ENCODE data around the gene KIR2DL4.
"Not testable (repeated sequence)": the region's sequence is repeated elsewhere in the genome, so short reads cannot be mapped to it uniquely, and the experiment has no call there.

The KIR2DL4 gene

GRCh38 chr19:54803410-54803809 lies at the start of gene KIR2DL4:
TSS of gene KIR2DL4 (plus strand) at chr19:54803610. CDS start at chr19:54803652, 42 bp downstream.
- no peak for DNase-seq (ENCODE audit: low read depth in 2 of 2)

GRCh38 chr19:54756204-54757110 lies 47.0 kb upstream of the KIR2DL4 start:
- DNase-seq (ENCODE audit: low read depth in 2 of 2) = not testable (repeated sequence)

GRCh38 chr19:54758577-54758976 lies 44.8 kb upstream of the KIR2DL4 start:
- DNase-seq (ENCODE audit: low read depth in 2 of 2) = not testable (repeated sequence)

GRCh38 chr19:54764219-54764618 lies 39.2 kb upstream of the KIR2DL4 start:
- not testable (repeated sequence) for DNase-seq (ENCODE audit: low read depth in 2 of 2)

GRCh38 chr19:54766464-54766863 lies 36.9 kb upstream of the KIR2DL4 start:
- not testable (repeated sequence) for DNase-seq (ENCODE audit: low read depth in 2 of 2)

- not testable (repeated sequence) for DNase-seq (ENCODE audit: low read depth in 2 of 2)
Measured at GRCh38 chr19:54769646-54770045, 33.8 kb upstream of the KIR2DL4 start, which contains the start of gene KIR2DL1. TSS of gene KIR2DL1 (plus strand) at chr19:54769793. CDS start at chr19:54769851, 58 bp downstream.

GRCh38 chr19:54770511-54770910 lies 32.9 kb upstream of the KIR2DL4 start:
- DNase-seq (ENCODE audit: low read depth in 2 of 2) = not testable (repeated sequence)

GRCh38 chr19:54771018-54771960 lies 32.1 kb upstream of the KIR2DL4 start:
- DNase-seq (ENCODE audit: low read depth in 2 of 2) = not testable (repeated sequence)

- not testable (repeated sequence) for DNase-seq (ENCODE audit: low read depth in 2 of 2)
Measured at GRCh38 chr19:54772666-54773065, 30.7 kb upstream of the KIR2DL4 start.

GRCh38 chr19:54775095-54775815 lies 28.2 kb upstream of the KIR2DL4 start:
- not testable (repeated sequence) for DNase-seq (ENCODE audit: low read depth in 2 of 2)

- not testable (repeated sequence) for DNase-seq (ENCODE audit: low read depth in 2 of 2)
Measured at GRCh38 chr19:54775830-54776229, 27.6 kb upstream of the KIR2DL4 start.

- DNase-seq (ENCODE audit: low read depth in 2 of 2) = not testable (repeated sequence)
Measured at GRCh38 chr19:54777851-54778250, 25.6 kb upstream of the KIR2DL4 start.

GRCh38 chr19:54778896-54779295 lies 24.5 kb upstream of the KIR2DL4 start:
- not testable (repeated sequence) for DNase-seq (ENCODE audit: low read depth in 2 of 2)

- DNase-seq (ENCODE audit: low read depth in 2 of 2) = not testable (repeated sequence)
Measured at GRCh38 chr19:54782916-54783315, 20.5 kb upstream of the KIR2DL4 start.

GRCh38 chr19:54786091-54786723 lies 17.2 kb upstream of the KIR2DL4 start:
- not testable (repeated sequence) for DNase-seq (ENCODE audit: low read depth in 2 of 2)

GRCh38 chr19:54788154-54788553 lies 15.3 kb upstream of the KIR2DL4 start:
- not testable (repeated sequence) for DNase-seq (ENCODE audit: low read depth in 2 of 2)

GRCh38 chr19:54790711-54791110 lies 12.7 kb upstream of the KIR2DL4 start:
- DNase-seq (ENCODE audit: low read depth in 2 of 2) = no peak

GRCh38 chr19:54791476-54791875 lies 11.9 kb upstream of the KIR2DL4 start:
- DNase-seq (ENCODE audit: low read depth in 2 of 2) = no peak

- no peak for DNase-seq (ENCODE audit: low read depth in 2 of 2)
Measured at GRCh38 chr19:54792814-54793213, 10.6 kb upstream of the KIR2DL4 start.

GRCh38 chr19:54795758-54796157 lies 7.7 kb upstream of the KIR2DL4 start:
- DNase-seq (ENCODE audit: low read depth in 2 of 2) = no peak

GRCh38 chr19:54804101-54804500 lies 691 bp downstream of the KIR2DL4 start:
- DNase-seq (ENCODE audit: low read depth in 2 of 2) = no peak

All from stimulated activated CD4-positive, alpha-beta T cell treated with anti-CD3 and anti-CD28 coated beads, Interleukin-15, amount 100 ng/mL, for 48 hours (primary cell).